HepG2 (cell line): ENCODE measurements around the gene CD164L2. TPM values are rescaled to one million over a fixed set of nuclear protein-coding genes. Genes with fewer than 3 reads are reported as not detected.

Experiments used
- CREBL2 ChIP-seq: sonication (generic); formaldehyde crosslinking; IDR thresholded peaks from 2 replicates; pipeline ENCODE4 v1.8.1; 2023; ENCODE audit warnings: missing genetic modification reagents, mild to moderate bottlenecking, borderline replicate concordance
- HMGXB4 ChIP-seq, 2 experiments: sonication (generic) in 1 of 2; formaldehyde crosslinking in 1 of 2; IDR thresholded peaks; 2 replicates each; pipeline versions ENCODE4 v1.4.0 to v1.6.1; 2018 to 2020; ENCODE audit warnings: missing genetic modification reagents in 2 of 2, borderline replicate concordance in 1 of 2, low read depth in 1 of 2, mild to moderate bottlenecking in 1 of 2, missing biosample characterization in 1 of 2
- HNRNPLL ChIP-seq: fragments of 200-400 bp; formaldehyde crosslinking; IDR thresholded peaks from 2 replicates; pipeline ENCODE4 v1.6.1; 2017; ENCODE audit warnings: mild to moderate bottlenecking, low read depth, low read length; ENCODE audit not compliant: poor library complexity, severe bottlenecking
- MLXIP ChIP-seq: sonication (generic); formaldehyde crosslinking; IDR thresholded peaks from 2 replicates; pipeline ENCODE4 v1.9.0; 2021; ENCODE audit warnings: missing genetic modification reagents, borderline replicate concordance
- PHB2 ChIP-seq: fragments of 450-650 bp; IDR thresholded peaks from 2 replicates; pipeline ENCODE4 v1.6.1; 2018; ENCODE audit not compliant: partially characterized antibody
- SP4 ChIP-seq: sonication (generic); formaldehyde crosslinking; IDR thresholded peaks from 2 replicates; pipeline ENCODE4 v1.8.1; 2023; ENCODE audit warnings: mild to moderate bottlenecking, missing genetic modification reagents
- SRF ChIP-seq: IDR thresholded peaks from 2 replicates; pipeline ENCODE4 v1.6.1; 2011; ENCODE audit warnings: mild to moderate bottlenecking, low read depth, low read length, moderate library complexity
- TOE1 ChIP-seq: sonication (generic); formaldehyde crosslinking; IDR thresholded peaks from 2 replicates; pipeline ENCODE4 v1.4.0; 2020; ENCODE audit warnings: mild to moderate bottlenecking, missing genetic modification reagents
- ZNF136 ChIP-seq: sonication (generic); formaldehyde crosslinking; IDR thresholded peaks from 2 replicates; pipeline ENCODE4 v1.8.1; 2022; ENCODE audit warnings: low read depth, mild to moderate bottlenecking, moderate library complexity, missing genetic modification reagents
- ZNF326 ChIP-seq: sonication (generic); formaldehyde crosslinking; IDR thresholded peaks from 2 replicates; pipeline ENCODE4 v1.4.0; 2020; ENCODE audit warnings: missing genetic modification reagents, borderline replicate concordance
- ZNF556 ChIP-seq: sonication (generic); formaldehyde crosslinking; IDR thresholded peaks from 2 replicates; pipeline ENCODE4 v1.4.0; 2020; ENCODE audit warnings: mild to moderate bottlenecking, missing genetic modification reagents, borderline replicate concordance
- polyA plus RNA-seq, 8 experiments: library from polyadenylated mRNA; depleted of rRNA in 3 of 8; stranded (reverse) in 7 of 8; unstranded in 1 of 8; fragments of >200 nt; fragmentation: Illumina TruSeq in 4 of 8; extraction: Trizol in 4 of 8; gene quantifications; 2 replicates each; pipeline versions ENCODE4 v1.2.1 to v1.2.3, GENCODE V29; 2011 to 2016; ENCODE audit warnings: low read depth in 4 of 8, missing spikeins in 1 of 8, mixed read lengths in 1 of 8; ENCODE audit not compliant: insufficient read depth in 1 of 8
- total RNA-seq, 5 experiments: library from RNA; depleted of rRNA; stranded (reverse); fragments of >200 nt; fragmentation: Illumina TruSeq; extraction: Trizol; gene quantifications; 2 replicates each; pipeline ENCODE4 v1.2.3, GENCODE V29; 2016; ENCODE audit warnings: low read depth in 1 of 5
- TF ChIP-seq, protein P1 (sequence below): sonication (generic); formaldehyde crosslinking; IDR thresholded peaks from 2 replicates; pipeline ENCODE4 v1.5.0; 2020; ENCODE audit warnings: mild to moderate bottlenecking, missing genetic modification reagents
- TF ChIP-seq, protein P2 (sequence below): sonication (generic); formaldehyde crosslinking; IDR thresholded peaks from 2 replicates; pipeline ENCODE4 v1.5.1; 2020; ENCODE audit warnings: missing genetic modification reagents, mild to moderate bottlenecking, borderline replicate concordance
- TF ChIP-seq, protein P3 (sequence below): sonication (generic); formaldehyde crosslinking; IDR thresholded peaks from 2 replicates; pipeline ENCODE4 v1.8.1; 2023; ENCODE audit warnings: mild to moderate bottlenecking, inconsistent platforms, moderate library complexity, missing genetic modification reagents, borderline replicate concordance

The CD164L2 gene
- total and polyA plus RNA-seq, 2 of the 13 experiments (the other 11 are each of a cell fraction or from before 2014, with no cell fraction given): not detected

GRCh38 chr1:27357281-27358037, 25.7 kb downstream of the CD164L2 start (continued):
- TF ChIP-seq HMGXB4 (CRISPR knock-in tag; IDR thresholded peaks at IDR 0.05; ENCODE audit: borderline replicate concordance in 1 of 2, low read depth in 1 of 2) (peak; percentile 61 to 74; a peak in 1 of 4 replicates), SRF (no peak), TOE1 (CRISPR knock-in tag) (no peak), ZNF326 (CRISPR knock-in tag) (no peak), MLXIP (CRISPR knock-in tag) (no peak), HNRNPLL (peak; percentile 73), SP4 (peak; percentile 41; the same call in 1 of the 2 replicates), ZNF136 (CRISPR knock-in tag) (no peak), ZNF556 (no peak), PHB2 (no peak), CREBL2 (CRISPR knock-in tag) (no peak)
- TF ChIP-seq, protein P1, sequence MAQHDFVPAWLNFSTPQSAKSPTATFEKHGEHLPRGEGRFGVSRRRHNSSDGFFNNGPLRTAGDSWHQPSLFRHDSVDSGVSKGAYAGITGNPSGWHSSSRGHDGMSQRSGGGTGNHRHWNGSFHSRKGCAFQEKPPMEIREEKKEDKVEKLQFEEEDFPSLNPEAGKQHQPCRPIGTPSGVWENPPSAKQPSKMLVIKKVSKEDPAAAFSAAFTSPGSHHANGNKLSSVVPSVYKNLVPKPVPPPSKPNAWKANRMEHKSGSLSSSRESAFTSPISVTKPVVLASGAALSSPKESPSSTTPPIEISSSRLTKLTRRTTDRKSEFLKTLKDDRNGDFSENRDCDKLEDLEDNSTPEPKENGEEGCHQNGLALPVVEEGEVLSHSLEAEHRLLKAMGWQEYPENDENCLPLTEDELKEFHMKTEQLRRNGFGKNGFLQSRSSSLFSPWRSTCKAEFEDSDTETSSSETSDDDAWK (CRISPR knock-in tag): no peak
- TF ChIP-seq, protein P2, sequence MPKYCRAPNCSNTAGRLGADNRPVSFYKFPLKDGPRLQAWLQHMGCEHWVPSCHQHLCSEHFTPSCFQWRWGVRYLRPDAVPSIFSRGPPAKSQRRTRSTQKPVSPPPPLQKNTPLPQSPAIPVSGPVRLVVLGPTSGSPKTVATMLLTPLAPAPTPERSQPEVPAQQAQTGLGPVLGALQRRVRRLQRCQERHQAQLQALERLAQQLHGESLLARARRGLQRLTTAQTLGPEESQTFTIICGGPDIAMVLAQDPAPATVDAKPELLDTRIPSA (CRISPR knock-in tag): no peak
- TF ChIP-seq, protein P3, sequence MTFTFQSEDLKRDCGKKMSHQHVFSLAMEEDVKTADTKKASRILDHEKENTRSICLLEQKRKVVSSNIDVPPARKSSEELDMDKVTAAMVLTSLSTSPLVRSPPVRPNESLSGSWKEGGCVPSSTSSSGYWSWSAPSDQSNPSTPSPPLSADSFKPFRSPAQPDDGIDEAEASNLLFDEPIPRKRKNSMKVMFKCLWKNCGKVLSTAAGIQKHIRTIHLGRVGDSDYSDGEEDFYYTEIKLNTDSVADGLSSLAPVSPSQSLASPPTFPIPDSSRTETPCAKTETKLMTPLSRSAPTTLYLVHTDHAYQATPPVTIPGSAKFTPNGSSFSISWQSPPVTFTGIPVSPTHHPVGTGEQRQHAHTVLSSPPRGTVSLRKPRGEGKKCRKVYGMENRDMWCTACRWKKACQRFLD: no peak
